Activated CD8-positive, alpha-beta memory T cell treated with anti-CD3 and anti-CD28 coated beads for 36 hours (primary cell): ENCODE measurements around the gene CD300E. TPM values are rescaled to one million over a fixed set of nuclear protein-coding genes. Genes with fewer than 3 reads are reported as not detected.
"Not testable (repeated sequence)": the region's sequence is repeated elsewhere in the genome, so short reads cannot be mapped to it uniquely, and the experiment has no call there.

Source experiments
- CTCF ChIA-PET: fragments of 350-600 bp; sonication (Branson Sonifier 250); formaldehyde crosslinking; loops from one replicate; lab custom pipeline; 2021; ENCODE audit warnings: antibody characterized with exemption; lab: Charles Lee
- POLR2A ChIA-PET: fragments of 350-600 bp; sonication (Branson Sonifier 250); formaldehyde crosslinking; loops from one replicate; lab custom pipeline; 2021; ENCODE audit warnings: antibody characterized with exemption; lab: Charles Lee
- total RNA-seq, 2 experiments: library from RNA; stranded (reverse); gene quantifications; one replicate each; pipeline ENCODE4 v1.2.3, GENCODE V29; 2021

CD300E gene
- total RNA-seq, 2 experiments from 2014 or later: not detected

- POLR2A ChIA-PET: no interaction called here
- CTCF ChIA-PET: no interaction called here
Observed at GRCh38 chr17:74637926-74638325, 14.4 kb upstream of the CD300E start.

DNA sequence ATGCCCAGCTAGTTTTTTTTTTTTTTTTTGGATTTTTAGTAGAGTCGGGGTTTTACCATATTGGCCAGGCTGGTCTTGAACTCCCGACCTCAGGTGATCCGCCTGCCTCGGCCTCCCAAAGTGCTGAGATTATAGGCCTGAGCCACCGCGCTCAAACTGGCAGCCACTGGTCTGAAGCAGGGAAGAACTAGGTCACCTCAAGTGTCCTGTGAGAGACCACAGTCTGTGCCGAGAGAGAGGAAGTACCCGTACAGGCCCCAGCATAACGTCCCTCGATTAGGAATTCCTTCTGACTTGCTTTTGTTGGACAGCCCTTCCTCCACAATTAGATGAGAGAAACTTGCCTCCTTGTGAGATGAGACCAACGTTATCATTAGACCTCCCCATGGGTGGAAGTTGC lies 13.7 kb upstream of the CD300E start:
- CTCF ChIA-PET: interaction anchor here (1.1 kb wide), 1 partner anchor 341 kb away, joined by 3 read pairs; no protein-coding TSS in a partner anchor
- POLR2A ChIA-PET: no interaction called here

DNA sequence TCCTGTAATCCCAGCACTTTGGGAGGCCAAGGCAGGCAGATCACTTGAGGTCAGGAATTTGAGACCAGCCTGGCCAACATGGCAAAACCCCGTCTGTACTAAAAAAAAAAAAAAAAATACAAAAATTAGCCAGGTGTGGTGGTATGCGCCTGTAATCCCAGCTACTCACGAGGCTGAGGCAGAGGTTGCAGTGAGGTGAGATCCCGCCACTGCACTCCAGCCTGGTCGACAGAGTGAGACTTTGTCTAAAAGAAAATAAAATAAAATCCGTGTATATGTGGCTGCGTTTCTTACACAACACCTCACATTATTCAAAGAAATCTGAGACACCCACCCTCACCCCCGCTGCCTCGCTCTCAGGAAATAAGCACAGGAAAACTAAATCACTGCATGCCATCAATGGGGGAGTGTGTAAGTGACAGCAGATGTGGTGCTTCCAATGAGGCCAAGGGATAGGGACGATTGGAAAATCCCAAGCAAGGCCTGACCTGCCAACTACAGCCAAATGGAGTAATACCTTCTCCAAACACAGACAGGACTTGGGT lies 13.1 kb upstream of the CD300E start:
- POLR2A ChIA-PET: not testable (repeated sequence)
- CTCF ChIA-PET: interaction anchor here (1.1 kb wide), 1 partner anchor 341 kb away, joined by 3 read pairs; no protein-coding TSS in a partner anchor

DNA sequence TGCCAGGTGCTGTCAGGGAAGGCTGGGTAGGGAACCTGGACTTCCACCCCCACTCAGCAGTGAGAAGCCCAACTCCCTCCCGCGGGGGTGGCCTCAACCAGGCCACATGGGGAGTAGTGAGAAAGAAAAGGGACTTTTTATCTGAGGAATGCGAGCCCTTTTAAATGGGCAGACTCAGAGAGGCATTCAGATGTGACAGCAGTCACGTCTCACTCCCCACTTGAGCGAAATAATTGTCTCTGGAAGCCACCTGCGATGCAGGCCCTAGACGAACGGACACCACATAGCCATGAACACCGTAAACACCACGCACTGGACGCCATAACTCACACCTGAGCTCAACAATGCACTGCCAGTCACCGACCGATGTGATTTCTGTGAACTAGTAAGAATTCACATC lies 11.9 kb upstream of the CD300E start:
- CTCF ChIA-PET: no interaction called here
- POLR2A ChIA-PET: no interaction called here

DNA sequence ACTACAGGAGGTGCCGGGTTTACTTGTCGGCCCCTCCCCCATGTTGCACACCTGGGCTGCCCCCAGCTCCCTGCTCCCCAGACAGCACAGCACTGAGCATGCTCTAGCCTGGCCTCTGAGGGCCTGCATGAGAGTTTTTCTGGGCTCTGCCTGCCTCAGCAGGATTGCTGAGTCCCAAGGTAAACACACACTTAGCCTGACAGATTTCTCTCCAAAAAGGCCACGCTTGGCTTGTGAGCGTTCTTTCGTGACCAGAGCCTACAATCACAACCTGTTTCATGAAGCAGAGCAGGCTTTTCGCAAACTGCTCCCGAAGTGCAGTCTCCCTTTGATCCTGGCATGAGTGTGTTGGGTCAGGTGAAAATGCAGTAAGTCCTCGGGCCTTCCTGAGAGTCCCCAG lies 9.8 kb upstream of the CD300E start:
- CTCF ChIA-PET: interaction anchor here (1.3 to 2.0 kb wide), 2 partner anchors 24 to 254 kb away, joined by 3 to 5 read pairs; no protein-coding TSS in a partner anchor
- POLR2A ChIA-PET: no interaction called here

DNA sequence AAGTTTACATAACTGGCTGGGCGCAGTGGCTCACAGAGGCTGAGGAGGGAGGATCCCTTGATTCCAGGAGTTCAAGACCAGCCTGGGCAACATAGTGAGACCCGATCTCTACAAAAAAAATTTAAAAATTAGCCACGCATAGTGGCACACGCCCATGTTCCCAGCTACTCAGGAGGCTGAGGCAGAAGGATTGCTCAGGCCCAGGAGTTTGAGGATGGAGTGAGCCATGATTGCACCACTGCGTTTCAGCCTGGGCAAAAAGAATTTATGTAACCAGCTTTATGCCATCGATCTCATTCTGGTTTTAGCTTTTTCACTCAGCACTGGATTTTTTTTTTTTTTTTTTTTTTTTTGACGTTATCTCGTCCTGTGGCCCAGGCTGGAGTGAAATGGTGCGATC lies 9.1 kb upstream of the CD300E start:
- CTCF ChIA-PET: interaction anchor here (1.3 to 2.0 kb wide), 2 partner anchors 25 to 253 kb away, joined by 3 to 5 read pairs; no protein-coding TSS in a partner anchor
- POLR2A ChIA-PET: no interaction called here

DNA sequence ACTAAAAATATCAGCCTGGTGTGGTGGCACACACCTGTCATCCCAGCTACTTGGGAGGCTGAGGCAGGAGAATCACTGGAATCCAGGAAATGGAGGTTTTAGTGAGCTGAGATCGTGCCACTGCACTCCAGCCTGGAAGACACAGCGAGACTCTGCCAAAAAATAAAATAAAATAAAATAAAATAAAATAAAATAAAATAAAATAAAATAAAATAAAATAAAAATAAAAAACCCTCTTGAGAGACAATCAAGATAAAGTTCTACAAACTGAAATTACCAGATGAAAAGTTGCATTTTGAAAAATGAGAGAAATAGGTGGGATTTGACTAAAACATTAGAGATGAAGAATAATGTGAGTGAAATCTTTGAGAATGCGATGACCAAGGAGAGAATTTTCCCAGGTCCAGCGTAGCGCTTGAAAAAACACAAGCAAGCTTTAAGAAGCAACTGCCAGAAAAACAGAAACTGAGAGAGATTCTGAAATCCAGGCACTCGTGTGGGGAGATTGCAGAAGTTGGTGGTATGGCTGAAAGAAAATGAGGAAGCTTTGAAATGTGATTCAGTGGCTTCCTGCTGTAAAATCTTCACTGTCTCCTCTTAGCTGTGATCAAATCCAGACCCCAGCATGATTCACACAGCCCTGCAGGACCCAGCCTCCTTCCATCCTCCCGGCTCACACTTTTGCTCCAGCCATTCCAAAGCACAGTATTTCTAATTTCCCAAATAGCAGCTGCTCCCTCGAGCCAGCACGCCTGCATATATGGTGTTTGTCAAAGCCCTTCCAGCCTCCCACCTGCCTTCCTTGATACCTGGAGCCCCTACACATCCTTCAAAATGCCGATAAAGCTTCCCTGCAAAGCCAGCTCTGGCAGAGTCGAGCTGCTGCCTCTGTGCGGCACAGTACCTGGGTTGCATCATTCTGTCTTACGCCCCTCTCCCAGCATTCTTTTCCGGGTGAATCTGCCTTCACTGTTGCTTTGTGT lies 8.2 kb upstream of the CD300E start:
- CTCF ChIA-PET: interaction anchor here (2.0 kb wide), 1 partner anchor 26 kb away, joined by 5 read pairs; no protein-coding TSS in a partner anchor
- POLR2A ChIA-PET: no interaction called here

GRCh38 chr17:74630251-74630650 lies 6.7 kb upstream of the CD300E start:
- POLR2A ChIA-PET: not testable (repeated sequence)

DNA sequence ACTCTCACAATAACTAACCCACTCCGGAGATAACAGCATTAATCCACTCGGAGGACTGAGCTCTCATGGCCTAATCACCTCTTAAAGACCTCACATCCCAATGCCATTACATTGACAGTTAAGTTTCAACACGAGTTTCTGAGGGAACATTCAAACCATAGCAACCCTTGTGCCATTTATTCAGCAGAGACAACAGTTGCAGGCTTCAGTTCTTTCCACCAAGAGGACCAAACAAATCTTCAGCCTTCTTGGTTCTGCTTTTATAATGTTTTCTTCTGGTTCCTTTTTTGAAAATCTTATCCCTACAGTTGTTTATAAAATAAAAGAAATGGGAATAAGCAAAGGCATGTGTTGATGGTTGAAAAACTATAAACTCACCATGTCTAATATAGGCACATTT lies 2.1 kb upstream of the CD300E start:
- POLR2A ChIA-PET: no interaction called here
- CTCF ChIA-PET: no interaction called here

More at GRCh38 chr17:74630251-74630650, 6.7 kb upstream of the CD300E start:
- CTCF ChIA-PET: not testable (repeated sequence)

GRCh38 chr17:74624131-74624530 lies 593 bp upstream of the CD300E start:
- ChIA-PET POLR2A (no interaction called here), CTCF (no interaction called here)

DNA sequence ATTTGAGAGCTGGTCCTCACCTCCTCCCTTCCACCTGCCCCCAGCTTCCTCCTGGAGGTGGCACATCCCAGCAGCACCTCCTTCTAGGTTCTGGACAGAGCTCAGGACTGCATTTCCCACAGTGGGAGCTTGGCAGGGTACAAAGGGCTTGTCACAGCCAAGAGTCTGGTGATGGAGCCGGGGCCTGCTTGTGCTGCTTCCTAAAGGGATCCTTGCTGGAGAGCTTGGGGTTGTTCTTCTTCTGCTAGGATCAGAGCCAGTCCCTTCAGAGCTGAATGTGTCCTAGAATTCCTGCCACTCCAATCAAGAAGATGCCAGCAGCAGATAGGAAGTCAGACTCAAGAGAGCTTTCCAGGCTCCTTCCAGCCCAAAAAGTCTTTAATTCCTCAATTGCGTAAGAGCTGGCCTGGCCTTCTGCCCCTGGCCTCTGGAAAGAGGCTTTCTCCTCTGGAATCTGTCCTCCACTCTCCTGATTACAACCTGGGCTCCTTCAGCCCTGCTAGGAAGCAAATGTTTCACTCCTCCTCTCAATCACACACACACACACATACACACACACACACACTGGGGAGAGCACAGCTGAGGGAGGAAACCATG lies 4.4 kb downstream of the CD300E start:
- CTCF ChIA-PET: interaction anchor here (0.7 kb wide), 1 partner anchor 140 kb away, joined by 3 read pairs; no protein-coding TSS in a partner anchor
- POLR2A ChIA-PET: no interaction called here

DNA sequence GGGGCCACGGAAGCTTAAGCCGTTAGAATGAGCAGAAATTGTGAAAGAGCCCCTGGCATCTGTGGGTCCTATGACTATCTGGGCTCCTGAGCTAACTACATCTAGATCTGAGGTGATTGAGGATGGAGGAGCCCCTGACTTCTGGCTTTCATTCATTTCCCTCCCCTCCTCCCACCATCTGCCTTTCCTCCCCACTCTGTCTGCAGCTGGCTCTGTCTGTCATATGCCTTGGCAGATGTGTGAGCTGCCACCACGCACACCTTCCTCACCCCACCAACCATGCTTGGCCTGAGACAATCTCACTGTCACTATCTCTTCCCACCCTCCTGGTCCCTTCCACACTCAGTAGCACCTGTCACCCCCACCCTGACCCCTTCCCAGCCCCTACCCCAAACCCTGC lies 5.1 kb downstream of the CD300E start:
- POLR2A ChIA-PET: no interaction called here
- CTCF ChIA-PET: interaction anchor here (0.7 to 1.8 kb wide), 2 partner anchors 10 to 141 kb away, joined by 3 read pairs; no protein-coding TSS in a partner anchor

DNA sequence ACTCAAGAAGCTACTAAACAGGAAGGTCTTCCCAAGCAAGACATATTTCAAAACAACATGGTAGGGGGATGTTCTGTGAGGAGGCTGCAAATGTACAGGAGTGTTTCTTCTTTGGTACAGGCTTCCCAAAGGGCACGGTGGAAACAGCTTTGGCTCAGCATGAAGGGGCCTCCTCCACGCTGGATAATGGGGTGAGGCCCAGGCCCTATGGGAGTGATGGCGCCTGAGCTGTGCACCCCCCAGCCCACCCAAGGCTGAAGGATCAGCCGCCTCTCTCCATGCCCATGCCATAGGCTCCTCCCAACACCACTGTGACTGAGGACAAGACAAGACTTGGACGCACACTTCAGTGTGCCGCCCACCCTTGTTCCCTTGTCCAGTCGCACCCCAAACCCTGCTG lies 6.8 kb downstream of the CD300E start:
- CTCF ChIA-PET: interaction anchor here (1.8 kb wide), 1 partner anchor 12 kb away, joined by 3 read pairs; no protein-coding TSS in a partner anchor
- POLR2A ChIA-PET: no interaction called here

DNA sequence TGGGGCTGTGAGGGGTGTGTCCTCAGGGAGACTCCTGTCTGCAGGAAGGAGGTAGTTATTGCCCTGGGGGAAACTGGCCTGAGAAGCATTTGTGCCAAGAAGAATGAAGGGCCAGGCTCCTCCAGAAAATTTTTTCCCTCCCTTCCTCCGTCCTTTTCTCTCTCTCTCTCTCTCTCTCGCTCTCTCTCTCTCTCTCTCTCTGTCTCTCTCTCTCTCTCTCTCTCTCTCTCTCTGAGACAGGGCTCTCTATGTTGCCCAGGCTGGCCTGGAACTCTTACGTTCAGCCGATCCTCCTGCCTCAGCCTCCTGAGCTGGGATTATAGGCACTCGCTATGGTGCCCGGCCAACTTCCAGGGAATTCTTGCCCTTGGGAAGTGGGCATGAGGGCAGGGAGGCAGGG lies 11.5 kb downstream of the CD300E start:
- POLR2A ChIA-PET: no interaction called here
- CTCF ChIA-PET: no interaction called here

DNA sequence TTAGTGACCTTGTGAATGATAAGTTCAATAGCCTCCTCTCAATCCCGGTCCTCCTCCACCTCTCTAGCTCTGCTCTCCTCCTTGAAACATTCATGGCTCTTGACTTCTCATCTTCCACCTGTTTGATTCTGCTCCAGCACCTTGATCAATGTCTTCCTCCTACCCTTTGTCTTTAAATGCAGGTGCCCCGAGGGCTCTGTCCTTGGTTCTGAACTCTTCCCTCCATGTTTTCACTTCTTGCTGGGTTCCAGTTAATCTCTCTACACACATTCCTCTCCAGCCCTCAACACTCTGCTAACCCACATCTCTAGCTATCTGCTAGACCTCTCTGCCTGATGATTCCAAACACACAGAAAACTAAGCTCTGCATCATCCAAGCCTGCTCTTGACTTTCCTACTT lies 13.4 kb downstream of the CD300E start:
- CTCF ChIA-PET: no interaction called here
- POLR2A ChIA-PET: no interaction called here

DNA sequence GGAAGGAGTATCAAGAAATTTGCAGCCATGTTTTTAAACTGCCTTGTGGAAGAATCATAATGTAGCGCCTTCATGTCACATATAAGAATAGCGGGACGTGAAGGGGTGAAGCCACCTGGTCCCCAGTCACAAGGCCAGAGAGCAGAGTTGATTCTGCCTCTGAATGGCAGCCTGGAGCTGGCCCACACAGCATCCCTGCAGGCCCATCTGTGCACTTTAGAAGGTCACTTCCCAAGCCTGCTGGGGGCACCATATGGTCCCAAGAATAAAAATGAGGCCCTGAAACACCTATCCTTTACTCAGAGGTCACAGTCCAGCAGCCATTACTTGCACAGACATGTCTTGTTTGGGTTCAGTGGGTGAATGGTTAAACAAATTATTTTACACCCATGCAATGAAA lies 15.0 kb downstream of the CD300E start:
- POLR2A ChIA-PET: no interaction called here
- CTCF ChIA-PET: interaction anchor here (1.0 kb wide), 1 partner anchor 42 kb away, joined by 4 read pairs; no protein-coding TSS in a partner anchor

DNA sequence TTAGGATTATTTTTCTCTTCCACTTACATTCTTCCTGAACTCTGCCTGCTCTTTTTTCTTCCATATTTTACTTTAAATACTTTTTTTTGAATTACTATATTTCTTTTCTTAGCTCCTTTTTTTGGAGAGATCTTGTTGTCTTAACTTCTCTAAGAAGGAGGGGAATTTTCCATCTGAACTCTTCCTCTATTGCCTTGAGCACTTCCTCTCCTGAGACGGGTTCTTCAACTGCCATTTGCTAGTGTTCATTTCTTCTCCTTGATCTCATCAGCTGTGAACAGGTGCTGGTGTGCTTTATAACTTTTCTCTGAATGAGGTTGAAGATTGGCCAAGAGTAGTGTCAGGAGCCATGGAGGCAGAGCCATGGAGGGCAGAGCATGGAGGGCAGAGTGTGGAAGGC lies 16.3 kb downstream of the CD300E start:
- POLR2A ChIA-PET: no interaction called here
- CTCF ChIA-PET: interaction anchor here (0.6 kb wide), 1 partner anchor 249 kb away, joined by 4 read pairs; no protein-coding TSS in a partner anchor

DNA sequence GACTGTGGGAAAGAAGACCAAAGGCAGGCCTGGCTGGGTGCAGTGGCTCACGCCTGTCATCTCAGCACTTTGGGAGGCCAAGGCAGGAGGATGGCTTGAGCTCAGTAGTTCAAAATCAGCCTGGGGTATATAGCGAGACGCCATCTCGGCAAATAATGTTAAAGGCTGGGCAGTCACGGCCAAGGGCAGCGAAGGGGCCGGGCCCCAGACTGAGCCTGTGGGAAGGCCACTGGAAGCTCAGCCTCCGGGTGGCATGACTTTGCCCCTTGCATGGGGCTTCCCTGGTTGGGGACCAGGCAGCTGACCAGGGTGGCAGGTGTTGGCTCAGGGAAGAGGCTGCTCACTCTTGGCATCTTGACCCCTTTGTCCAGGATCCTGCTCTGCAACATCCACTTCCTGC lies 17.5 kb downstream of the CD300E start:
- CTCF ChIA-PET: interaction anchor here (1.1 kb wide), 1 partner anchor 39 kb away, joined by 4 read pairs; no protein-coding TSS in a partner anchor
- POLR2A ChIA-PET: no interaction called here

DNA sequence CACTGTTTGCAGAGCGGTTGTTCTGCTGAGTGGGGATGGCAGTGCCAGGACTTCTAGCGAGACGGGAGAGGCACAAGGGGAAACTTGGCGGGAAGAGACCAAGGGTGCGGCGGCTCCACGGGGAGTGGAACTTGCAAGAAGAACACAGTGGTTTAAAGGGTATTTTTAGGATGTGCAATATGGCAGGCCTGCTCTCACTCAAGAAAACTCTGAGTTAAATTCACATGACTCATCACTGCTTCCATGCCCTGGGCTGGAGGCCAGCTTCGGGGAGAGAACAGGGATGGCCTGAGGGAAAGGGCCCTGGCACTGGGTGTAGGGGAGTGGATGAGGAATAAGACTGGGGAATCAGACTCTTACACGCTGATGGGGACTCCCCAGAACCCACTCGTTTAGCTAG lies 18.2 kb downstream of the CD300E start:
- ChIA-PET CTCF (interaction anchor here (1.1 kb wide), 1 partner anchor 39 kb away, joined by 4 read pairs; no protein-coding TSS in a partner anchor), POLR2A (no interaction called here)
